A549 (cell line): ENCODE measurements around the gene RNF152. TPM values are rescaled to one million over a fixed set of nuclear protein-coding genes. Genes with fewer than 3 reads are reported as not detected.

Experiments
- ATAC-seq, 2 experiments: fragments of 200-7000 bp in 1 of 2; fragments of >200 bp in 1 of 2; cut with Nextera tagmentation in 1 of 2; cut with Tn5 transposase in 1 of 2; 3 replicates each; pipeline versions ENCODE4 v1.8.0 to v1.9.1; 2018 to 2020; ENCODE audit warnings: mild to moderate bottlenecking in 1 of 2, moderate library complexity in 1 of 2
- CTCF ChIA-PET: fragments of 300-600 bp; sonication (Branson Sonifier 250); formaldehyde crosslinking; extraction: SDS; loops from one replicate; lab custom pipeline; 2021; ENCODE audit warnings: antibody characterized with exemption, inconsistent platforms; lab: Yijun Ruan, JAX
- POLR2A ChIA-PET: fragments of 350-600 bp; formaldehyde crosslinking; extraction: SDS; loops from one replicate; lab custom pipeline; 2021; ENCODE audit warnings: antibody characterized with exemption, inconsistent platforms; lab: Yijun Ruan, JAX
- DNase-seq, 2 experiments: peaks; one replicate each; pipeline versions ENCODE4 v3.0.0 to v3.0.0-alpha.2; 2011 to 2016; ENCODE audit warnings: low read depth in 1 of 2, low spot score in 1 of 2
- FAIRE-seq: peaks from 2 replicates; lab custom pipeline; 2011; peaks lifted over from hg19 to GRCh38; lab: Jason Lieb, UNC
- H3K27ac ChIP-seq, 2 experiments: fragments of >200 bp; sonication (Bioruptor Twin); formaldehyde crosslinking; 3 replicates each; pipeline ENCODE4 v1.5.1; 2016 to 2017
- H3K4me1 ChIP-seq: fragments of >200 bp; sonication (Bioruptor Twin); formaldehyde crosslinking; 3 replicates; pipeline ENCODE4 v1.6.1; 2016
- H3K4me2 ChIP-seq: fragments of >200 bp; sonication (Bioruptor Twin); formaldehyde crosslinking; 3 replicates; pipeline ENCODE4 v1.6.1; 2016
- H3K4me3 ChIP-seq: fragments of >200 bp; sonication (Bioruptor Twin); formaldehyde crosslinking; 3 replicates; pipeline ENCODE4 v1.5.1; 2016
- H3K9me3 ChIP-seq: fragments of >200 bp; sonication (Bioruptor Twin); formaldehyde crosslinking; 3 replicates; pipeline ENCODE4 v1.6.1; 2016
- CBX8 ChIP-seq: fragments of 200-600 bp; sonication (generic); IDR thresholded peaks from 2 replicates; pipeline ENCODE4 v1.6.1; 2016
- CEBPB ChIP-seq, 2 experiments: fragments of >200 bp in 1 of 2; sonication (Bioruptor Twin) in 1 of 2; formaldehyde crosslinking in 1 of 2; IDR thresholded peaks; 2 replicates each; pipeline ENCODE4 v1.6.1; 2012 to 2016
- CHD4 ChIP-seq: fragments of 200-600 bp; sonication (generic); IDR thresholded peaks from 2 replicates; pipeline ENCODE4 v1.6.1; 2016; ENCODE audit warnings: antibody characterized with exemption, mild to moderate bottlenecking, borderline replicate concordance
- EHMT2 ChIP-seq: fragments of 200-600 bp; sonication (generic); IDR thresholded peaks from 2 replicates; pipeline ENCODE4 v1.6.1; 2016; ENCODE audit warnings: antibody characterized with exemption, low read depth, mild to moderate bottlenecking, moderate library complexity
- ESRRA ChIP-seq: fragments of 150-350 bp; IDR thresholded peaks from 2 replicates; pipeline ENCODE4 v1.6.1; 2014; ENCODE audit warnings: mild to moderate bottlenecking, low read length, borderline replicate concordance
- FOSL2 ChIP-seq, 2 experiments: fragments of 450-650 bp in 1 of 2; fragments of >200 bp in 1 of 2; sonication (Bioruptor Twin) in 1 of 2; formaldehyde crosslinking; IDR thresholded peaks; 2 replicates each; pipeline versions ENCODE4 v1.5.0 to v1.6.1; 2016 to 2020; ENCODE audit warnings: mild to moderate bottlenecking in 1 of 2, moderate library complexity in 1 of 2
- FOXS1 ChIP-seq: fragments of 250-450 bp; sonication (Bioruptor Pico); IDR thresholded peaks from 2 replicates; pipeline ENCODE4 v1.5.0; 2020; ENCODE audit warnings: mild to moderate bottlenecking, moderate library complexity
- GATA3 ChIP-seq: IDR thresholded peaks from 2 replicates; pipeline ENCODE4 v1.6.1; 2012; ENCODE audit warnings: borderline replicate concordance
- HEYL ChIP-seq: fragments of 250-450 bp; sonication (Bioruptor Pico); IDR thresholded peaks from 2 replicates; pipeline ENCODE4 v1.8.0; 2021; ENCODE audit warnings: mild to moderate bottlenecking, moderate library complexity
- JUN ChIP-seq, 2 experiments: fragments of >200 bp; sonication (Bioruptor Twin); formaldehyde crosslinking; IDR thresholded peaks; 2 replicates in 1 of 2; 3 replicates in 1 of 2; pipeline ENCODE4 v1.6.1; 2016 to 2017
- JUNB ChIP-seq: fragments of >200 bp; sonication (Bioruptor Twin); formaldehyde crosslinking; IDR thresholded peaks from 2 replicates; pipeline ENCODE4 v1.6.1; 2016
- KDM1A ChIP-seq: fragments of 200-600 bp; sonication (generic); IDR thresholded peaks from 2 replicates; pipeline ENCODE4 v1.6.1; 2016; ENCODE audit warnings: low read depth, mild to moderate bottlenecking
- KDM5A ChIP-seq: fragments of 200-600 bp; sonication (generic); IDR thresholded peaks from 2 replicates; pipeline ENCODE4 v1.6.1; 2016; ENCODE audit warnings: antibody characterized with exemption, mild to moderate bottlenecking
- MAZ ChIP-seq: fragments of 150-350 bp; IDR thresholded peaks from 2 replicates; pipeline ENCODE4 v1.6.1; 2014; ENCODE audit warnings: antibody characterized with exemption, low read depth, low read length, borderline replicate concordance
- MYC ChIP-seq: IDR thresholded peaks from 2 replicates; pipeline ENCODE4 v1.6.1; 2012; ENCODE audit warnings: mild to moderate bottlenecking, inconsistent platforms, low read length, improper control_type of control experiment, borderline replicate concordance
- NFE2L2 ChIP-seq: fragments of 150-350 bp; conservative IDR thresholded peaks from 2 replicates; pipeline ENCODE4 v1.6.1; 2014; ENCODE audit warnings: low read length
- NPAS2 ChIP-seq: fragments of 250-450 bp; sonication (Bioruptor Pico); IDR thresholded peaks from 2 replicates; pipeline ENCODE4 v1.8.0; 2022; ENCODE audit warnings: mild to moderate bottlenecking, moderate library complexity, borderline replicate concordance
- NR3C1 ChIP-seq: fragments of >200 bp; sonication (Bioruptor Twin); formaldehyde crosslinking; IDR thresholded peaks from 3 replicates; pipeline ENCODE4 v1.6.1; 2017
- POLR2A ChIP-seq: IDR thresholded peaks from 2 replicates; pipeline ENCODE4 v1.6.1; 2012; ENCODE audit warnings: mild to moderate bottlenecking, low read length
- RARB ChIP-seq: fragments of 250-450 bp; sonication (Bioruptor Pico); IDR thresholded peaks from 2 replicates; pipeline ENCODE4 v1.8.0; 2021; ENCODE audit warnings: mild to moderate bottlenecking, moderate library complexity
- RCOR1 ChIP-seq: fragments of 150-350 bp; IDR thresholded peaks from 2 replicates; pipeline ENCODE4 v1.6.1; 2014; ENCODE audit warnings: antibody characterized with exemption, low read length, low read depth
- RFX5 ChIP-seq: fragments of 450-650 bp; IDR thresholded peaks from 2 replicates; pipeline ENCODE4 v1.7.1; 2014; ENCODE audit warnings: antibody characterized with exemption, mild to moderate bottlenecking, moderate library complexity
- RNF2 ChIP-seq: fragments of 200-600 bp; sonication (generic); IDR thresholded peaks from 2 replicates; pipeline ENCODE4 v1.6.1; 2016; ENCODE audit warnings: low read depth, mild to moderate bottlenecking, antibody characterized with exemption, moderate library complexity, borderline replicate concordance
- SMC3 ChIP-seq: fragments of >200 bp; sonication (Bioruptor Twin); formaldehyde crosslinking; IDR thresholded peaks from 3 replicates; pipeline ENCODE4 v1.6.1; 2018; ENCODE audit warnings: inconsistent platforms
- SREBF2 ChIP-seq: fragments of 450-650 bp; IDR thresholded peaks from 2 replicates; pipeline ENCODE4 v1.6.1; 2014; ENCODE audit warnings: mild to moderate bottlenecking, moderate library complexity
- ZC3H11A ChIP-seq: fragments of 450-650 bp; IDR thresholded peaks from 2 replicates; pipeline ENCODE4 v1.6.1; 2014; ENCODE audit warnings: antibody characterized with exemption, mild to moderate bottlenecking
- ZFP36 ChIP-seq: fragments of 450-650 bp; IDR thresholded peaks from 2 replicates; pipeline ENCODE4 v1.6.1; 2014; ENCODE audit warnings: borderline replicate concordance; ENCODE audit not compliant: partially characterized antibody
- ZNF302 ChIP-seq: fragments of 250-450 bp; sonication (Bioruptor Pico); IDR thresholded peaks from 2 replicates; pipeline ENCODE4 v1.9.0; 2021; ENCODE audit warnings: inconsistent platforms, mild to moderate bottlenecking, moderate library complexity
- WGBS: methylation state at CpG from one replicate; pipeline ENCODE4 v1.1.6; 2017; ENCODE audit errors: missing lambda C conversion rate; 5-methylcytosine and 5-hydroxymethylcytosine counted together
- polyA plus RNA-seq, 4 experiments: library from polyadenylated mRNA; depleted of rRNA in 3 of 4; stranded (reverse); fragments of >200 nt; fragmentation: RNase III in 1 of 4; extraction: RNeasy Plus Mini Kit Qiagen cat#74134 plus additional on column Dnase treatment in 1 of 4; gene quantifications; 2 replicates in 3 of 4; 3 replicates in 1 of 4; pipeline ENCODE4 v1.2.3, GENCODE V29; 2011 to 2017
- TF ChIP-seq, protein P1 (sequence below): IDR thresholded peaks from 2 replicates; pipeline ENCODE4 v1.6.1; 2012; ENCODE audit warnings: low read depth, borderline replicate concordance
- TF ChIP-seq, protein P2 (sequence below): fragments of 250-450 bp; sonication (Bioruptor Pico); IDR thresholded peaks from 2 replicates; pipeline ENCODE4 v1.5.0; 2021; ENCODE audit warnings: mild to moderate bottlenecking, moderate library complexity, borderline replicate concordance
- TF ChIP-seq, protein P3 (sequence below): IDR thresholded peaks from 2 replicates; pipeline ENCODE4 v1.6.1; 2012
- TF ChIP-seq, protein P4 (sequence below): fragments of >200 bp; sonication (Bioruptor Twin); formaldehyde crosslinking; IDR thresholded peaks from 2 replicates; pipeline ENCODE4 v1.6.1; 2016

RNF152 gene
- polyA plus RNA-seq, 2 of the 4 experiments (the other 2 are of a cell fraction) = 0.12 TPM; not detected in 1

DNA sequence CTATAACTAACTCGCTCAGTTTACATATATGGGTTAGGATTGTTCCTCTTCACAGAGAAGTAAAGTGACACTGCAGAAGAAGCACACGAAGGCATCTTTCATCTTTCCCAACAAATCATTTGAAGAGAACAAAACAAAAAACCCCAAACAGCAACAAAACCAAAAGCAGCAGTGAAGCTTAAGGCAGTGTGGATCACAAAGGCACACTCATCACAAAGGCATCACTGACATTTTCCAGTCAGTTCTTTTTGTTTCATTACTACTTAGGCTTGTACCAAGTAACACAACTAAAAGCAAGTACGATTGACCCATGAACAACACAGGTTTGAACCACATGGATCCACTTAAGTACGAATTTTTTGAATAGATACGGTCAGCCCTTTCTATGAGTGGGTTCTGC lies 75.7 kb downstream of the RNF152 start (continued):
- TF ChIP-seq, protein P1, sequence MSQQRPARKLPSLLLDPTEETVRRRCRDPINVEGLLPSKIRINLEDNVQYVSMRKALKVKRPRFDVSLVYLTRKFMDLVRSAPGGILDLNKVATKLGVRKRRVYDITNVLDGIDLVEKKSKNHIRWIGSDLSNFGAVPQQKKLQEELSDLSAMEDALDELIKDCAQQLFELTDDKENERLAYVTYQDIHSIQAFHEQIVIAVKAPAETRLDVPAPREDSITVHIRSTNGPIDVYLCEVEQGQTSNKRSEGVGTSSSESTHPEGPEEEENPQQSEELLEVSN = no peak
- TF ChIP-seq ZFP36 (no peak), HEYL (CRISPR knock-in tag) (no peak)
- TF ChIP-seq, protein P2, sequence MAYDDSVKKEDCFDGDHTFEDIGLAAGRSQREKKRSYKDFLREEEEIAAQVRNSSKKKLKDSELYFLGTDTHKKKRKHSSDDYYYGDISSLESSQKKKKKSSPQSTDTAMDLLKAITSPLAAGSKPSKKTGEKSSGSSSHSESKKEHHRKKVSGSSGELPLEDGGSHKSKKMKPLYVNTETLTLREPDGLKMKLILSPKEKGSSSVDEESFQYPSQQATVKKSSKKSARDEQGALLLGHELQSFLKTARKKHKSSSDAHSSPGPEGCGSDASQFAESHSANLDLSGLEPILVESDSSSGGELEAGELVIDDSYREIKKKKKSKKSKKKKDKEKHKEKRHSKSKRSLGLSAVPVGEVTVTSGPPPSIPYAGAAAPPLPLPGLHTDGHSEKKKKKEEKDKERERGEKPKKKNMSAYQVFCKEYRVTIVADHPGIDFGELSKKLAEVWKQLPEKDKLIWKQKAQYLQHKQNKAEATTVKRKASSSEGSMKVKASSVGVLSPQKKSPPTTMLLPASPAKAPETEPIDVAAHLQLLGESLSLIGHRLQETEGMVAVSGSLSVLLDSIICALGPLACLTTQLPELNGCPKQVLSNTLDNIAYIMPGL (CRISPR knock-in tag) = no peak

DNA sequence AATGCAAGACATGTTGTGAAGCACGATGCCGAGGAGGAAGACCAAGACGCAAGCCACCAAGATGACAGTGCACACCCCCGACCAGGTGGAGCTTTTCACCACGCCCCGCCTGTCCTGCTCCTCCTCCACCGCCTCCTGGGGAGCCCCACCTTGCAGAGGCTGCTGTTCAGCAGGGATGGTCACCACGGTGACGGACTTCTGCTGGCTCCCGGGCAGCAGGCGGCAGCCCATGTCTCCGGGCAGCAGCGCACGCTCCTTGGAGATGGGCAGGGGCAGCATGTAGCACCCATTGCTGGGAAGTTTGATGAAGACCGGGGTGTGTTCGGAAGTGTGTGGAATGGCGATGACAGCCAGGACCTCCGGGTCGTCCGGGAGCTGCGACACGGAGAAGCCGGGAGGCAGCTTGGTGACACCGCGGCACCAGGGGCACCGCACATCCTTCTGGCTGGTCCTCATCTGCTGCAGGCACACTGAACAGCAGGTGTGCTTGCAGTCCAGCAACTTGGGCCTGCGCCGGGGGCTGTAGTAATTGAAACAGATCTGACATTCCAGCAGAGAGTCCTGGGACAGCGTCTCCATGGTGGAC lies 76.8 kb downstream of the RNF152 start:
- ATAC-seq (no peak), DNase-seq (no peak), FAIRE-seq (no peak)
- Histone ChIP-seq H3K27ac (no peak overlapping the region), H3K4me1 (no peaks in the 10 kb centered on the region), H3K4me2 (no peak overlapping the region), H3K4me3 (no peak overlapping the region), H3K9me3 (no peaks in the 10 kb centered on the region)
- ChIA-PET POLR2A (no interaction called here), CTCF (interaction anchor here (0.6 kb wide), 1 partner anchor 292 kb away, joined by 3 read pairs; no protein-coding TSS in a partner anchor)
- TF ChIP-seq ZNF302 (CRISPR knock-in tag) (no peak), EHMT2 (no peak), RCOR1 (no peak), NPAS2 (CRISPR knock-in tag) (no peak), MYC (no peak), SREBF2 (no peak), CHD4 (no peak), HEYL (CRISPR knock-in tag) (no peak), FOSL2 (IDR thresholded peaks at IDR 0.05) (no peak), FOSL2 (CRISPR knock-in tag; IDR thresholded peaks at IDR 0.05) (no peak), RARB (no peak), CEBPB (IDR thresholded peaks at IDR 0.05) (no peak), JUN (IDR thresholded peaks at IDR 0.05) (no peak), NFE2L2 (no peak)
- TF ChIP-seq, protein P1 = no peak
- TF ChIP-seq, protein P3, sequence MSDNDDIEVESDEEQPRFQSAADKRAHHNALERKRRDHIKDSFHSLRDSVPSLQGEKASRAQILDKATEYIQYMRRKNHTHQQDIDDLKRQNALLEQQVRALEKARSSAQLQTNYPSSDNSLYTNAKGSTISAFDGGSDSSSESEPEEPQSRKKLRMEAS = no peak
- 53% methylated on average over 18 of the region's 29 CpGs for WGBS

DNA sequence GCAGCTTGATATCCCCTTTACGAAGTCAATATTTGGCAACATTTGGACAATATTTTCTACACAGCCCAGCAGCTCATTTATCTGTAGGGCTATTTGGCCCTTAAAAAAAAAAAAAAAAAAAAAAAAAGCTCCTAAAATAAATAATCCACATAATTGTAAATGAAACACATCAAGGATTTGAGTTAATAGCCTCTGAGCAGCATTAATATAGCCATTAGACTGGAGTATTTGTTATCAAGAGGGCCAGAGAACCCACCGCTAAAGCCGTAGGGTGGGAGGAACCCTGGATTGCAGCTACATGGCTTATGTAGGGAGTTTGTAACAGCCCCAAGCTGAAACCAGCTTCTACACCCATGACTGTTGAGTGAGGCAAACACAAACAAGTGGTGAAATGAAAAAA lies 84.5 kb downstream of the RNF152 start:
- Histone ChIP-seq H3K9me3 (no peaks in the 10 kb centered on the region), H3K4me3 (no peak overlapping the region), H3K27ac (no peak overlapping the region), H3K4me2 (no peak overlapping the region), H3K4me1 (no peaks in the 10 kb centered on the region)
- TF ChIP-seq KDM1A (no peak), JUNB (no peak), MAZ (no peak), JUN (IDR thresholded peaks at IDR 0.05) (no peak), GATA3 (no peak), ESRRA (no peak), POLR2A (no peak), NR3C1 (no peak), RFX5 (no peak), ZC3H11A (no peak), RNF2 (no peak), FOXS1 (CRISPR knock-in tag) (no peak), SMC3 (no peak), ZNF302 (CRISPR knock-in tag) (no peak), CBX8 (no peak), KDM5A (no peak)
- TF ChIP-seq, protein P4, sequence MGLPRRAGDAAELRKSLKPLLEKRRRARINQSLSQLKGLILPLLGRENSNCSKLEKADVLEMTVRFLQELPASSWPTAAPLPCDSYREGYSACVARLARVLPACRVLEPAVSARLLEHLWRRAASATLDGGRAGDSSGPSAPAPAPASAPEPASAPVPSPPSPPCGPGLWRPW = no peak
- TF ChIP-seq, protein P2 (CRISPR knock-in tag) = no peak
- 69% methylated on average over 3 of the region's 3 CpGs for WGBS
- FAIRE-seq (no peak), ATAC-seq (no peak), DNase-seq (no peak)
- ChIA-PET CTCF (interaction anchor here (0.7 to 0.9 kb wide), 2 partner anchors 227 to 323 kb away, joined by 3 to 4 read pairs; no protein-coding TSS in a partner anchor), POLR2A (interaction anchor here (0.6 kb wide), 1 partner anchor 256 kb away, joined by 3 read pairs; no protein-coding TSS in a partner anchor)
